ENCODE measurements around the gene PRSS12.
A peak's percentile ranks its signal among the peaks of the same experiment; 100 is the strongest.

The PRSS12 gene

GRCh38 chr4:118354913-118355312 is 2.1 kb upstream of the PRSS12 start:
- no peak for DNase-seq

DNA sequence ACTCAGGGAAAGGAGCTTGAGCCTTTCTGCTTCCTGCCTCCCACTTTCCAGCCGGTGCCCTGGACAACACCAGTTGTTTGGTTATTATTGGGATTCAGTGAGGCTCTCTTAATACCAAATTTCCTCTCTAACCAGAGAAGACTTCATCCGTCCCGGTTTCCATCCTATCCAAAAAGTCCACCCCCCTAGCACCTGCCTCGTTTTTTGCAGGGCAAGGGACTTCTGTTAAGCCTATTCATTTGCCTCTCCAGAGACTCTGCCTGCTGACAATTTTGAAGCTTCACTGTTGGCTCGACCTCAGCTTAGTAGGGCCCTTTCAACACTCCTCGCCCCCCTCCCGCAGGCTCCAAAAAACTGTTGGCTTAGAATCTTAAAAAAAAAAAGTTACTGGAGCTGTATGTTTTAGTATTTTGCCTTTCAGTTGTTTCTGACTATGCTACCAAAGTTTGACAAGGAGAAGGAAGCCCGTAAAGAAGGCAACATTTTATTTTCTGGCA is 779 bp upstream of the PRSS12 start:
- DNase-seq: no peak

GRCh38 chr4:118351851-118352827 is 664 bp downstream of the PRSS12 start:
- peak in 1 of 2 experiments; percentile 1 for DNase-seq

GRCh38 chr4:118350961-118351360 is 1.8 kb downstream of the PRSS12 start:
- DNase-seq: no peak

GRCh38 chr4:118348886-118349285 is 3.9 kb downstream of the PRSS12 start:
- DNase-seq: no peak

DNA sequence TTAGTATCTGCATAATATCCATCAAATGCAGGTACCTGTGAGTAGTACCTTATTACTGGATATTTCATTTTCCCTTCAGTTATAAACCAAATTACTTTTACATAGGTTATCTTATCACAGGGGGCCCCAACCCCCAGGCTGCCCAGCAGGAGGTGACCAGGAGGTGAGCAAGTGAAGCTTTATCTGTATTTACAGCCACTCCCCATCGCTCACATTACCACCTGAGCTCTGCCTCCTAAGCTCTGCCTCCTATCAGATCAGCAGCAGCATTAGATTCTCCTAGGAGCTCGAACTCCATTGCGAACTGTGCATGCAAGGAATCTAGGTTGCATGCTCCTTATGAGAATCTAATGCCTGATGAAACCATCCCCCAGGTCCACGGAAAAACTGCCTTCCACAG is 6.3 kb downstream of the PRSS12 start:
- DNase-seq: no peak

GRCh38 chr4:118345813-118346212 is 7.0 kb downstream of the PRSS12 start:
- DNase-seq: no peak

DNA sequence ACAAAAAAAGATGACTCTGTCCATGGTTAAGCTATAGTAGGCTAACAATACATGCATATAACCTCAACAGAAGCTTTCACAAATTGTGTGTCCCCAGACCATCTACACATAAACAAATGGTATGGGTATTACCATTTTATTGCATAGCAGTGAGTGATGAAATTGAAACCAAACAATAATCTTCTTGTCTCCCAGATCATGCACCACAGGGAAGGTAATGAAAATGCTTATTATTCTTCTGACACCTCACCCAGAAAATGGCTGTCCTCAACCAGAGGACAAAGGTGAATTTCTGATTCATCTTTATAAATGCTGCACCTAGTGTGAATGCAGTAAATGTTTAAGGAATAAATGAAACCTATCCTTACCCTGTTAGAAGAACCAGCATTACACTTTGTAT is 8.0 kb downstream of the PRSS12 start:
- DNase-seq: no peak

GRCh38 chr4:118343501-118343900 is 9.3 kb downstream of the PRSS12 start:
- no peak for DNase-seq

DNA sequence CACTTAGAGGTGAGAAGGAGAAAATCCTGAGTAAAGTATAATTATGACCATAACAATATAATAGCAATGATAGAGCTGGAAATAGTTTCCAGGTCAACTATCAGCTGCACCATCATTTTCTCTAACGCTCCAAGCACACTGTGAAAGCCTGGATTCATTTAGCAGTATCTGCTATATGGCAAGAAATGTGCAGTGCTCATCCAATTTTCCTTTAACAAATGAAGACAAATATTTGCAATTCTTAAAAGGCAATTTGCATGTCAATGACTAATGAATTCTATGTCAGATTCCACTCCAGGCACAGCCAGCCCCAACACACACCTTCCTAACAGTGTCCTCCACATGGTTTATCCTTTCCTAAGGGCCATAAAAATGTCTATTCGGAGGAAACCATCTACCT is 12.7 kb downstream of the PRSS12 start:
- DNase-seq: no peak

DNA sequence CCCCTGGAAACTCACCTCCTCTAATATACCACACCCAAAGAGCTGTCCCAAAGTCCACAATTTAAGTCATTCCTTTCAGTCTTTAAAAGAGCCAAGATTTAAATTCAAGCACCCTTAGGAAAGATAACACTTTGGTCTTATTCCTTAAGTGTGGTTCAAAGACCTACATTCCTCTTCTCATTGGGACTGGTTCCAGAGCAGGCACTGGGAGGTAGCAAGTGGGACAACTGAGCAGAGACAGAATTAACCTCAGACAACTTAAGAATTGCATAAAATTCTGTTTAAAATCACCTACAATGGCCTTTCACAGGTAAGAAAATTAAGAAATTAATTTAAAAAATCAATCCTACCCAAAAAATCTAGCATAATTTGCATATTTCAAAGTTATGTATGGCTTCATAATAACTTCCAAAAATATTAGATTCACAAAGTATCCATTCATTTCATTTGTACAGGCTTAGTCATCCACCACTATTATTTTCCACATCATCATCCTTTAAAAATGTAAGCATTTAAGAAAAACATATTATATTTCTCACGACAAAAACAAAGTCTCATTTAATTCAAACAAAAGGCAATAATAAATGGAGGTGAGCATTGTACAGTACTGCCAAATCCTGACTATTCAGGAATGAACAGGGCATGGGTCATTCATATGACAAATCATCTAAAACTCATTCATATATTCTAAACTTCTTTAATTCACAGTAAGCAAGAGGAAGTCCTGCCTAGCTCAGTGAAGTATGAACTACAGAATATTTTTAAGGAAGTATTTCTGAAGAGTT is 13.6 kb downstream of the PRSS12 start:
- no peak for DNase-seq

DNA sequence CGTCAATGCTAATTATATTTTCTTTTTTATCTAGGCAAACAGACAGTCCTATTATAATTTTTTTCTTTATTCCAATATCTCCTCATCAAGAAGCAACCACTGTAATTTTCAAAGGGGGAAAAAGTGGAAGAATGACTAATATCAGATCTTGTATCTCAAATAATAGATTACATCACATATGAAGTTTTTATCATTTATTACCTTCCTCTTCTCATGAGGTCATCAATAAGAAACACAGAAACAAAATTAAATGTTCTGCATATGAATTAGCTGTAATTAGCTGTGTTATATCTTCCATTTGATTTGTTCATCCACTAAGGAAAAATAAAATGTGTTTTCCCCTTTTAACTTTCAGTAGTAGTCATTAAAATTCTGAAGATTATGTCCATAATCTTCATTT is 14.3 kb downstream of the PRSS12 start:
- no peak for DNase-seq

GRCh38 chr4:118337954-118338353 is 14.8 kb downstream of the PRSS12 start:
- no peak for DNase-seq

- DNase-seq: no peak
Observed at GRCh38 chr4:118335774-118336173, 17.0 kb downstream of the PRSS12 start.

GRCh38 chr4:118335324-118335723 is 17.5 kb downstream of the PRSS12 start:
- no peak for DNase-seq

- DNase-seq: no peak
Observed at GRCh38 chr4:118331352-118331751, 21.5 kb downstream of the PRSS12 start.

- no peak for DNase-seq
Observed at GRCh38 chr4:118329849-118330248, 23.0 kb downstream of the PRSS12 start.

DNA sequence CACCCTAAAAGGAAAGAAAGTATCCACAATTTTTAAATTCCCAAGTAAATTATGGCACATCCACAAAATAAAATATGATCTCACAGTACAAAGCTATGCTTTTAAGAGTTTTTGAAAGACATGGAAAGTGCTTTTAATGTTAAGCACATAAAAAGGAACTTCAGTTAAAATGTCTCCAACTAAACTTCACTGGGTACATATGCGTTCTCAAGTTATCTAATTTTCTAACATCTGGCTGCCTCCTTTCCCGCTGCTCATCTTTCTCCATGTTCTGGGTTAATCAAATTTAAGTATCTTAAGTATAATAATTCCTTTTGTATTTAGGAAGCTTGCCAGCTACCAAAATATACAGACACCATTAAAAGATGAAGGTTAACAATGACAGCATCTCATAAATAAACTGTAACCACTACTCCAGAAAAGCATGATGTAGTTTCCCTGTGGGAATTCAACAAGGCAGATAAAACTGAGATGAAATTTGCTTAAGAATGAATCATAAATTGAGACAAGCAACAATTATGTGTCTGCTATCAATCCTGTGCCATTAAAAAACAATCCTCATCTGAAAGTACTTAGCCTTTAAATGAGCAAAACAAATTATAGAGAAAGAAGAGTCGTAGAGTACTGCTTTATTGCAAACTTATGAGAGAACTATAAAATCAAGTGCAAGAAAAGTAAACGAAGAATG is 25.1 kb downstream of the PRSS12 start:
- DNase-seq: no peak

DNA sequence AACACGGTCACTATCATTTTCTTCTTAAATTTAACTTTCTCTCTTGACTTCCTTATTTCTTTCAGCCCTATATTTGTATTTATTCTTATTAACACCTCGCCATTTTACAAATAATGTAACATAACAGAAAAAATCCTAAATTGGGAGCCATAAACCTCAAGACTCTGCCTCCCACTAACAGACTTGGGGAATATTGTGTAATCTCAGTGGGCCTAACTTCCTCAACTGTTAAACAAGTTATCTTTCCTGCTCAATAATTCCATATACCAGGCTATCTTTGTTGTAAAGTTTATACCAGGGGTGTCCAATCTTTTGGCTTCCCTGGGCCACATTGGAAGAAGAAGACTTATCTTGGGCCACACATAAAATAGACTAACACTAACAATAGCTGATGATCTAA is 26.2 kb downstream of the PRSS12 start:
- DNase-seq: no peak

GRCh38 chr4:118325431-118325830 is 27.4 kb downstream of the PRSS12 start:
- DNase-seq: no peak

DNA sequence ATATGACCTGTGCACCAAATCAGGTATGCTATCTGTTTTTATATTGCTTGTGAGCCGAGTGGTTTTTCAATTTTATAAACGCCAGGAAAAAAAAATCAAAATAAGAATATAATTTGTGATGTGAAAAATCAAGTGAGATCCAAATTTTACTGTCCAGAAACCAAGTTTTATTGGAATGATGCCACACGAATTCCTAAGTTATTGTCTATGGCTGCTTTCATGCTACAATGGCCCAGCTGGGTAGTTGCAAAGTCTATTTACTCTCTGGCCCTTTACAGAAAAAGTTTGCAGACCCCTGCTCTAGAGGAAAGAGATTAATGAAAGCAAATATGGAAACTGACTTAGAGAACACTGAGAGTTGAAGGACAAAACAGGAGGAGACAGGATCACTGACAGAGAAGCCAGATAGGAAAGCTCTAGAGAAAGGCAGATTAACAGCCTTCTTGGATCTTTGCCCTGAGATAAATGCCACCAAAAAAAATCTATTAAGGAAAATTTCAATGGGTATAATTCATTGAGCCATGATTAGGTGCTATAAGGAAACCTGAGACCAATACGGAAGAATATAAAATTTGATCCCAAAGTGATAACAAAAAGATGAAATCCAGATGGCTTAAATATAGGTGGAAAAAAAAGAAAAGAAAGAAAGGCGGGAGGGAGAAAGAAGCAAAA is 29.8 kb downstream of the PRSS12 start:
- no peak for DNase-seq

DNA sequence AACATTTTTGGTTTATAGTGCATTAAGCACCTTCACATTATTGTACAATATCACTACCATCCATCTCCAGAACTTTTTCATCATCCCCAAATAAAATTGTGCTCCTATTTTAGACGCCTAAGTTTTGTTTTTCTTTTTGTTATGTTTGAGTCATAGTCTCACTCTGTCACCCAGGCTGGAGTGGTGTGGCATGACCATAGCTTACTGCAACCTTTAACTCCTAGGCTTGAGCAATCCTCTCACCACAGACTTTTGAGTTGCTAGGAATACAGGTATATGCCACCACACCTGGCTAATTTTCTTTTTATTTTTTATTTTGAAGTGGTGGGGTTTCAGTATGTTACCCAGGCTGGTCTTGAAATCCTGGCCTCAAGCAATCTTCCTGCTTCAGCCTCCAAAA is 33.9 kb downstream of the PRSS12 start:
- DNase-seq: no peak

DNA sequence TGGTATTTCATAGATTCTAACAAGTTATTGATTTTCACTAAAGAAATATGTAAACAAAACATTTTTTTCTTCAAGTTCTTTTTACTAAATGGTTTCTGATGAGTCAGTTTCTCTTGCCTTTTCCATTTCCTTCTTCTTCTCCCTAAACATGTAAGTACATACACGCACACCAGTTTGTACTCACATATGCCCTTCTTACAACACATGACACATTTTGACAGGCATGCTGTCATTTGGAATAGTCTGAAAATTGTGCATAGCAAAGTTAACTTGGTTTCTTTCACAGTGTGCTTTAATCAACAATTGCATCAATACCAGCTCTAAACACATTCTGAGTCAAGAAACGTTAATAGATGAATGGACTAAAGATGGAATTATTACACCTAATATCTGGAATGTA is 35.1 kb downstream of the PRSS12 start:
- no peak for DNase-seq
